ENCODE data around the gene HPSE2. TPM values are rescaled to one million over a fixed set of nuclear protein-coding genes. Genes with fewer than 3 reads are reported as not detected.

Gene HPSE2
- total and polyA plus RNA-seq, 4 donors, result 0.05 TPM; not detected in 3

GRCh38 chr10:98410759-98411158 lies 824.9 kb downstream of the HPSE2 start:
- DNase-seq (ENCODE audit: low spot score), result no peak
- WGBS, result 93% methylated on average over 10 of the region's 10 CpGs
- H3K36me3 ChIP-seq (ENCODE audit: control insufficient read depth in 4 of 4, insufficient read depth in 3 of 4, low read depth in 1 of 4, low read length in 3 of 4), result no peaks in the 10 kb centered on the region
- no peak overlapping the region for H3K27ac ChIP-seq (ENCODE audit: low read depth in 1 of 2, low read length in 2 of 2)
- no peaks in the 10 kb centered on the region for H3K9me3 ChIP-seq (ENCODE audit: control insufficient read depth in 4 of 4, low read length in 3 of 4)
- H3K4me1 ChIP-seq (ENCODE audit: control insufficient read depth in 4 of 4, insufficient read depth in 4 of 4, low read length in 3 of 4), result peaks cover 3 to 17% (median 10%) of the 10 kb centered on the region in 4 donors
- no peak overlapping the region for H3K4me3 ChIP-seq (ENCODE audit: low read depth in 1 of 3, low read length in 3 of 3)
- TF ChIP-seq GABPA (IDR thresholded peaks at IDR 0.05 in 1 of 2, conservative IDR thresholded peaks at IDR 0.05 in 1 of 2) (no peak), MAX (IDR thresholded peaks at IDR 0.05) (no peak), YY1 (IDR thresholded peaks at IDR 0.05) (no peak), RXRA (IDR thresholded peaks at IDR 0.05) (no peak), FOXA2 (IDR thresholded peaks at IDR 0.05) (no peak), SP1 (IDR thresholded peaks at IDR 0.05) (no peak), TAF1 (conservative IDR thresholded peaks at IDR 0.05) (no peak), HNF4G (IDR thresholded peaks at IDR 0.05) (no peak), NR2F2 (IDR thresholded peaks at IDR 0.05) (no peak), ZBTB33 (IDR thresholded peaks at IDR 0.05) (no peak), CTCF (IDR thresholded peaks at IDR 0.05; ENCODE audit: low read depth, low read length, missing input control) (no peak), FOXA1 (IDR thresholded peaks at IDR 0.05) (no peak), RAD21 (IDR thresholded peaks at IDR 0.05) (no peak)
- TF ChIP-seq, protein P1, sequence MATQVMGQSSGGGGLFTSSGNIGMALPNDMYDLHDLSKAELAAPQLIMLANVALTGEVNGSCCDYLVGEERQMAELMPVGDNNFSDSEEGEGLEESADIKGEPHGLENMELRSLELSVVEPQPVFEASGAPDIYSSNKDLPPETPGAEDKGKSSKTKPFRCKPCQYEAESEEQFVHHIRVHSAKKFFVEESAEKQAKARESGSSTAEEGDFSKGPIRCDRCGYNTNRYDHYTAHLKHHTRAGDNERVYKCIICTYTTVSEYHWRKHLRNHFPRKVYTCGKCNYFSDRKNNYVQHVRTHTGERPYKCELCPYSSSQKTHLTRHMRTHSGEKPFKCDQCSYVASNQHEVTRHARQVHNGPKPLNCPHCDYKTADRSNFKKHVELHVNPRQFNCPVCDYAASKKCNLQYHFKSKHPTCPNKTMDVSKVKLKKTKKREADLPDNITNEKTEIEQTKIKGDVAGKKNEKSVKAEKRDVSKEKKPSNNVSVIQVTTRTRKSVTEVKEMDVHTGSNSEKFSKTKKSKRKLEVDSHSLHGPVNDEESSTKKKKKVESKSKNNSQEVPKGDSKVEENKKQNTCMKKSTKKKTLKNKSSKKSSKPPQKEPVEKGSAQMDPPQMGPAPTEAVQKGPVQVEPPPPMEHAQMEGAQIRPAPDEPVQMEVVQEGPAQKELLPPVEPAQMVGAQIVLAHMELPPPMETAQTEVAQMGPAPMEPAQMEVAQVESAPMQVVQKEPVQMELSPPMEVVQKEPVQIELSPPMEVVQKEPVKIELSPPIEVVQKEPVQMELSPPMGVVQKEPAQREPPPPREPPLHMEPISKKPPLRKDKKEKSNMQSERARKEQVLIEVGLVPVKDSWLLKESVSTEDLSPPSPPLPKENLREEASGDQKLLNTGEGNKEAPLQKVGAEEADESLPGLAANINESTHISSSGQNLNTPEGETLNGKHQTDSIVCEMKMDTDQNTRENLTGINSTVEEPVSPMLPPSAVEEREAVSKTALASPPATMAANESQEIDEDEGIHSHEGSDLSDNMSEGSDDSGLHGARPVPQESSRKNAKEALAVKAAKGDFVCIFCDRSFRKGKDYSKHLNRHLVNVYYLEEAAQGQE (IDR thresholded peaks at IDR 0.05), result no peak
- TF ChIP-seq, protein P2, sequence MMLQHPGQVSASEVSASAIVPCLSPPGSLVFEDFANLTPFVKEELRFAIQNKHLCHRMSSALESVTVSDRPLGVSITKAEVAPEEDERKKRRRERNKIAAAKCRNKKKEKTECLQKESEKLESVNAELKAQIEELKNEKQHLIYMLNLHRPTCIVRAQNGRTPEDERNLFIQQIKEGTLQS (IDR thresholded peaks at IDR 0.05), result no peak
- H3K27me3 ChIP-seq (ENCODE audit: control insufficient read depth in 4 of 4, insufficient read depth in 4 of 4, low read length in 3 of 4), result no peaks in the 10 kb centered on the region
- no peak overlapping the region for H3K9ac ChIP-seq (ENCODE audit: low read depth in 1 of 2, low read length in 2 of 2)

DNA sequence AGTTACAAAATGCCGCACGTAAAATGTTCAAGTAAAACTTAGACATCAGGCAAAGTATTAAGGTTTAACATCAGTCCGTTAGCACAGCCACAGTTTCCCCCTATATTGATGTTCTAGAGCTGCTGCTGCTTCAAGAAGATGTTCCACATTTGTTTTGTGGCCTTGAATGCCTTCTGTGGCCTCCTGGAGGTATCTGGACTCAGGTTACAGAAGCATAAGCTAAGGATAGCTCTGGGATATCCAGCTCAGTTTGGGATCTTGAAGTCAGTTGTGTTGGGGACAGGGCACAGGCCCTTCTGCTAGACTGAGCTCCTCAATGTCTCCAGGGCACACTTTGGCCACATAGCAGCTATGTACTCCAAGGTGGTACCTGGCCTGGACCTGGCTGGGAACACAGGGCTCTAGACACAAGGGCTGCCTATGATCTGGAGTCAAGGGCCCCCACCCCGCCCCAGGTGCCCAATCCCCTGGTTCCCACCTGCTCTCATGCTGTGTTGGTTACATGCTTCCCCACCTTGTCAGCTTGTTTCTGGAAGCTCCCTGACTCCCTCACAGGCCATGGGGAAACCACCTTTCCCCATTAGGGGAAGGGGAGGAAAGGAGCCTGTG lies 825.4 kb downstream of the HPSE2 start:
- Histone ChIP-seq H3K4me1 (ENCODE audit: control insufficient read depth in 4 of 4, insufficient read depth in 4 of 4, low read length in 3 of 4) (peaks cover under 1 to 12% (median 8%) of the 10 kb centered on the region in 4 donors), H3K4me3 (ENCODE audit: low read depth in 1 of 3, low read length in 3 of 3) (no peak overlapping the region), H3K36me3 (ENCODE audit: control insufficient read depth in 4 of 4, insufficient read depth in 3 of 4, low read depth in 1 of 4, low read length in 3 of 4) (no peaks in the 10 kb centered on the region), H3K9me3 (ENCODE audit: control insufficient read depth in 4 of 4, low read length in 3 of 4) (no peaks in the 10 kb centered on the region), H3K27me3 (ENCODE audit: control insufficient read depth in 4 of 4, insufficient read depth in 4 of 4, low read length in 3 of 4) (no peaks in the 10 kb centered on the region), H3K27ac (ENCODE audit: low read depth in 1 of 2, low read length in 2 of 2) (no peak overlapping the region), H3K9ac (ENCODE audit: low read depth in 1 of 2, low read length in 2 of 2) (no peak overlapping the region)
- DNase-seq (ENCODE audit: low spot score), result no peak
- 98% methylated on average over 4 of the region's 4 CpGs for WGBS
- TF ChIP-seq FOXA2 (IDR thresholded peaks at IDR 0.05) (no peak), GABPA (IDR thresholded peaks at IDR 0.05 in 1 of 2, conservative IDR thresholded peaks at IDR 0.05 in 1 of 2) (no peak), HNF4A (conservative IDR thresholded peaks at IDR 0.05) (no peak), CTCF (IDR thresholded peaks at IDR 0.05; ENCODE audit: low read depth, low read length, missing input control) (no peak), JUND (IDR thresholded peaks at IDR 0.05) (no peak), RXRA (IDR thresholded peaks at IDR 0.05) (no peak), SP1 (IDR thresholded peaks at IDR 0.05) (no peak), FOXA1 (IDR thresholded peaks at IDR 0.05) (no peak)
- TF ChIP-seq, protein P1 (IDR thresholded peaks at IDR 0.05), result no peak
- TF ChIP-seq, protein P2 (IDR thresholded peaks at IDR 0.05), result no peak
